HEK293T (cell line): Measurements from ENCODE around the gene CYB5A.

Experiments
- CTCF ChIA-PET: fragments of 350-600 bp; formaldehyde crosslinking; extraction: SDS; loops from one replicate; lab custom pipeline; 2021; ENCODE audit warnings: antibody characterized with exemption, inconsistent platforms; lab: Yijun Ruan, JAX
- POLR2A ChIA-PET: fragments of 350-600 bp; formaldehyde crosslinking; extraction: SDS; loops from one replicate; lab custom pipeline; 2020; ENCODE audit warnings: antibody characterized with exemption, inconsistent platforms; lab: Yijun Ruan, JAX
- DNase-seq: peaks from one replicate; pipeline ENCODE4 v3.0.0; 2012; ENCODE audit warnings: mixed read lengths; ENCODE audit errors: extremely low spot score
- ARNT ChIP-seq: fragments of 450-650 bp; IDR thresholded peaks from 2 replicates; pipeline ENCODE4 v1.6.1; 2017; ENCODE audit warnings: mild to moderate bottlenecking
- BHLHE40 ChIP-seq: fragments of 450-650 bp; IDR thresholded peaks from 2 replicates; pipeline ENCODE4 v1.6.1; 2016; ENCODE audit warnings: mild to moderate bottlenecking, moderate library complexity, borderline replicate concordance
- CTBP1 ChIP-seq: fragments of 450-650 bp; IDR thresholded peaks from 2 replicates; pipeline ENCODE4 v1.6.1; 2016; ENCODE audit warnings: borderline replicate concordance
- ELF4 ChIP-seq: fragments of 450-650 bp; IDR thresholded peaks from 2 replicates; pipeline ENCODE4 v1.6.1; 2017; ENCODE audit warnings: antibody characterized with exemption
- FOXA1 ChIP-seq: fragments of 450-650 bp; IDR thresholded peaks from 2 replicates; pipeline ENCODE4 v1.6.1; 2016; ENCODE audit warnings: mild to moderate bottlenecking
- FOXK2 ChIP-seq: fragments of 450-650 bp; IDR thresholded peaks from 2 replicates; pipeline ENCODE4 v1.6.1; 2016; ENCODE audit warnings: mild to moderate bottlenecking
- FOXM1 ChIP-seq: fragments of 450-650 bp; IDR thresholded peaks from 2 replicates; pipeline ENCODE4 v1.6.1; 2017; ENCODE audit warnings: mild to moderate bottlenecking, borderline replicate concordance
- HDGF ChIP-seq: fragments of 450-650 bp; IDR thresholded peaks from 2 replicates; pipeline ENCODE4 v1.6.1; 2017; ENCODE audit warnings: antibody characterized with exemption, borderline replicate concordance
- L3MBTL2 ChIP-seq: fragments of 450-650 bp; conservative IDR thresholded peaks from 2 replicates; pipeline ENCODE4 v1.6.1; 2016; ENCODE audit warnings: mild to moderate bottlenecking
- LEF1 ChIP-seq: fragments of 450-650 bp; IDR thresholded peaks from 2 replicates; pipeline ENCODE4 v1.6.1; 2017; ENCODE audit warnings: mild to moderate bottlenecking, borderline replicate concordance
- NFRKB ChIP-seq: fragments of 450-650 bp; IDR thresholded peaks from 2 replicates; pipeline ENCODE4 v1.6.1; 2016; ENCODE audit warnings: mild to moderate bottlenecking, moderate library complexity
- SP1 ChIP-seq: fragments of 450-650 bp; IDR thresholded peaks from 2 replicates; pipeline ENCODE4 v1.6.1; 2017
- SUZ12 ChIP-seq: fragments of 450-650 bp; IDR thresholded peaks from 2 replicates; pipeline ENCODE4 v1.6.1; 2016; ENCODE audit warnings: mild to moderate bottlenecking
- TARDBP ChIP-seq: fragments of 450-650 bp; IDR thresholded peaks from 2 replicates; pipeline ENCODE4 v1.6.1; 2016
- ZNF384 ChIP-seq: fragments of 450-650 bp; IDR thresholded peaks from 2 replicates; pipeline ENCODE4 v1.6.1; 2016
- TF ChIP-seq, protein P1 (sequence below): fragments of 450-650 bp; IDR thresholded peaks from 2 replicates; pipeline ENCODE4 v1.6.1; 2016

Gene CYB5A

GRCh38 chr18:74259347-74259746 is 32.4 kb downstream of the CYB5A start:
- POLR2A ChIA-PET: no interaction called here
- DNase-seq: no peak
- TF ChIP-seq SP1 (no peak), FOXM1 (no peak), NFRKB (no peak), CTBP1 (no peak), ZNF384 (no peak), ARNT (no peak), FOXA1 (no peak), FOXK2 (no peak)
- TF ChIP-seq, protein P1, sequence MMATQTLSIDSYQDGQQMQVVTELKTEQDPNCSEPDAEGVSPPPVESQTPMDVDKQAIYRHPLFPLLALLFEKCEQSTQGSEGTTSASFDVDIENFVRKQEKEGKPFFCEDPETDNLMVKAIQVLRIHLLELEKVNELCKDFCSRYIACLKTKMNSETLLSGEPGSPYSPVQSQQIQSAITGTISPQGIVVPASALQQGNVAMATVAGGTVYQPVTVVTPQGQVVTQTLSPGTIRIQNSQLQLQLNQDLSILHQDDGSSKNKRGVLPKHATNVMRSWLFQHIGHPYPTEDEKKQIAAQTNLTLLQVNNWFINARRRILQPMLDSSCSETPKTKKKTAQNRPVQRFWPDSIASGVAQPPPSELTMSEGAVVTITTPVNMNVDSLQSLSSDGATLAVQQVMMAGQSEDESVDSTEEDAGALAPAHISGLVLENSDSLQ: no peak
- CTCF ChIA-PET: no interaction called here

GRCh38 chr18:74257083-74257482 is 34.7 kb downstream of the CYB5A start:
- ChIA-PET CTCF (no interaction called here), POLR2A (no interaction called here)
- DNase-seq: no peak
- TF ChIP-seq FOXK2 (no peak), ELF4 (no peak), NFRKB (no peak), ZNF384 (no peak), L3MBTL2 (no peak), SUZ12 (no peak)
- TF ChIP-seq, protein P1: no peak

DNA sequence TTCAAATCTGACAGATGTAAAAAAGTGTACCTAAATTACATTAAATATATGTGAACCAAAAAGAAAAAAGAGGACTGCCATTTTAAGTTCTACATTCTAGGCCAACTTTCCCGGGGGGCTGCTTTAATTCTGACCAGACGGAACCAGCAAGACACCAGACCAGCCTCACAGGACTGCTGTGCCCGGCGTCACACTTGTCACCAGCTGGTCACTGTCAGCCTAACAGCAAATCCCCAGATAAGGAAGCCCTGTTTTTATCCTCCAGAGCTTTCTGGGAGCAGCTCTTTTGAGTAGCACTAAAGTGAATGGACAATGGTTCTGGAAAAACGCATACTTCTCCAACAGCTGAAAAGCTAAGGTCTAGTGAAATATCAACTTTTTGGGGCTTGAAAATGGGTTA is 35.6 kb downstream of the CYB5A start:
- ChIA-PET POLR2A (no interaction called here), CTCF (interaction anchor here (0.9 kb wide), 1 partner anchor 183 kb away, joined by 5 read pairs; no protein-coding TSS in a partner anchor)
- TF ChIP-seq CTBP1: no peak
- TF ChIP-seq TARDBP: no peak
- no peak for DNase-seq

GRCh38 chr18:74255131-74255616 is 36.6 kb downstream of the CYB5A start:
- TF ChIP-seq FOXK2: no peak
- TF ChIP-seq L3MBTL2: no peak
- TF ChIP-seq HDGF: no peak
- no peak for TF ChIP-seq CTBP1
- no peak for TF ChIP-seq SUZ12
- TF ChIP-seq ZNF384: no peak
- TF ChIP-seq ARNT: no peak
- TF ChIP-seq LEF1: no peak
- TF ChIP-seq NFRKB: no peak
- no peak for TF ChIP-seq FOXM1
- TF ChIP-seq BHLHE40: no peak
- no peak for TF ChIP-seq FOXA1
- TF ChIP-seq ELF4: no peak
- TF ChIP-seq SP1: no peak
- no peak for TF ChIP-seq TARDBP
- TF ChIP-seq, protein P1: no peak
- POLR2A ChIA-PET: no interaction called here
- no peak for DNase-seq
- CTCF ChIA-PET: no interaction called here

GRCh38 chr18:74252039-74252395 is 39.7 kb downstream of the CYB5A start:
- CTCF ChIA-PET: no interaction called here
- DNase-seq: no peak
- no peak for TF ChIP-seq FOXM1
- no peak for TF ChIP-seq BHLHE40
- no peak for TF ChIP-seq HDGF
- TF ChIP-seq CTBP1: no peak
- TF ChIP-seq FOXA1: no peak
- TF ChIP-seq TARDBP: no peak
- no peak for TF ChIP-seq ARNT
- TF ChIP-seq LEF1: no peak
- TF ChIP-seq ELF4: no peak
- no peak for TF ChIP-seq NFRKB
- TF ChIP-seq ZNF384: no peak
- TF ChIP-seq L3MBTL2: no peak
- TF ChIP-seq SUZ12: no peak
- no peak for TF ChIP-seq SP1
- TF ChIP-seq FOXK2: no peak
- TF ChIP-seq, protein P1: no peak
- POLR2A ChIA-PET: no interaction called here

DNA sequence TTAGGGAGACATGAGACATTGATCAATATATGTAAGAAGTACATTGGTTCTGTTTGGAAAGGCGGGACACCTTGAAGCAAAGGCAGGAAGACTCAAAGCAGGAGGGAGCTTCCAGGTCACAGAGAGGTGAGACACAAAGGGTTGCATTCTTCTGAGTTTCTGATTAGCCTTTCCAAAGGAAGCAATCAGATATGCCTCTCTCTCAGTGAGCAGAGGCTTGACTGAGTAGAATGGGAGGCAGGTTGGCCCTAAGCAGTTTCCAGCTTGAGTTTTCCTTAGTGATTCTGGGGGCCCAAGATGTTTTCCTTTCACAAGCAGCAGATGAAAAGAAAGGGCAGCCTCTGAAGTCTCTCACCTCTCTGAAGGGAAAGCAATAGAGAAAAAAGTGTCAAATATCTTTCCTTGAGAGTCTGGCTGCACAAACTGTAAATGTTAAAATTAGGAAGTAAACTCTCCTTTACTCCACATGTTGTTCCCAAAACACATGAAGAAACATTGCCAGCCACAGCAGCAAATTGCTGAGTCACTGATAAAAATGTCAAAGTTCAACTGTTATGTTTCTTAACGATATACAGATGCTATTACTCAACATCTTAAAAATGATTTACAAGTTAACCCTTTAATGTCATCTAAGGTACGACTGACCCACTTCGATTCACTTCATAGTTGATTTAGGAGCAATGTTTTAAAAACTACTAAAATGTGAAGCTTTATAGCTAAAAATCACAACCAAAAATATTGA is 40.3 kb downstream of the CYB5A start:
- DNase-seq: no peak
- CTCF ChIA-PET: no interaction called here

More for the DNA sequence above, 40.3 kb downstream of the CYB5A start:
- POLR2A ChIA-PET: no interaction called here
- TF ChIP-seq L3MBTL2: no peak
- no peak for TF ChIP-seq ARNT
- no peak for TF ChIP-seq FOXM1
- no peak for TF ChIP-seq TARDBP
- TF ChIP-seq FOXK2: no peak
- TF ChIP-seq HDGF: no peak
- no peak for TF ChIP-seq ZNF384
- no peak for TF ChIP-seq SP1
- TF ChIP-seq NFRKB: no peak
- no peak for TF ChIP-seq ELF4
- TF ChIP-seq, protein P1: no peak
- TF ChIP-seq SUZ12: no peak
- TF ChIP-seq CTBP1: no peak
